ENCODE measurements around the gene ESYT3. TPM values are rescaled to one million over a fixed set of nuclear protein-coding genes. Genes with fewer than 3 reads are reported as not detected.
"Not testable (repeated sequence)": the region's sequence is repeated elsewhere in the genome, so short reads cannot be mapped to it uniquely, and the experiment has no call there.

Gene ESYT3
- total RNA-seq, 2 experiments from 2014 or later: not detected

- Histone ChIP-seq H4K20me1 (ENCODE audit: insufficient read depth, low read length) (no peaks in the 10 kb centered on the region), H3K27ac (ENCODE audit: low read depth, low read length, poor library complexity, severe bottlenecking) (no peak overlapping the region), H3K36me3 (ENCODE audit: insufficient read depth, low read length) (no peaks in the 10 kb centered on the region), H2AFZ (ENCODE audit: low read length) (no peak overlapping the region), H3K9me3 (ENCODE audit: low read length) (no peaks in the 10 kb centered on the region), H3K9me2 (ENCODE audit: insufficient read depth, low read length) (no peaks in the 10 kb centered on the region), H3K4me2 (ENCODE audit: low read length) (no peak overlapping the region), H3K4me1 (ENCODE audit: insufficient read depth, low read length, poor library complexity, severe bottlenecking) (peaks cover 4% of the 10 kb centered on the region), H3K4me3 (ENCODE audit: low read depth, low read length, poor library complexity, severe bottlenecking) (no peak overlapping the region), H3K79me2 (ENCODE audit: insufficient read depth, low read depth, low read length) (no peaks in the 10 kb centered on the region)
- intact Hi-C loops (cut with micrococcal nuclease; ENCODE audit: unreplicated experiment): loop anchor here (10.0 kb wide), 2 partner anchors 228 to 348 kb away; partner anchors contain the start of gene ARMC8
- TF ChIP-seq EZH2phosphoT487 (IDR thresholded peaks at IDR 0.05; ENCODE audit: borderline replicate concordance, low read depth, low read length) (no peak), CTCF (conservative IDR thresholded peaks at IDR 0.05; ENCODE audit: low read length) (no peak)
- no TSS peak for BruUV-seq (replicated peaks)
- DNase-seq (ENCODE audit: low spot score): no peak
- POLR2A ChIA-PET: interaction anchor here (0.5 to 0.6 kb wide), 2 partner anchors 34 to 438 kb away, joined by 3 read pairs; no protein-coding TSS in a partner anchor
- CTCF ChIA-PET (ENCODE audit: unreplicated experiment): interaction anchor here (0.5 kb wide), 1 partner anchor 520 kb away, joined by 3 read pairs; no protein-coding TSS in a partner anchor
Observed at GRCh38 chr3:138412821-138413551, 21.4 kb upstream of the ESYT3 start.

- DNase-seq (ENCODE audit: low spot score); H3K4me1 ChIP-seq (ENCODE audit: insufficient read depth, low read length, poor library complexity, severe bottlenecking); CTCF ChIA-PET (ENCODE audit: unreplicated experiment); H3K9me2 ChIP-seq (ENCODE audit: insufficient read depth, low read length); BruUV-seq (replicated peaks); H3K79me2 ChIP-seq (ENCODE audit: insufficient read depth, low read depth, low read length); H4K20me1 ChIP-seq (ENCODE audit: insufficient read depth, low read length); H3K4me2 ChIP-seq (ENCODE audit: low read length); H3K36me3 ChIP-seq (ENCODE audit: insufficient read depth, low read length); H3K4me3 ChIP-seq (ENCODE audit: low read depth, low read length, poor library complexity, severe bottlenecking); H3K27ac ChIP-seq (ENCODE audit: low read depth, low read length, poor library complexity, severe bottlenecking); H2AFZ ChIP-seq (ENCODE audit: low read length); H3K9me3 ChIP-seq (ENCODE audit: low read length): not testable (repeated sequence)
- intact Hi-C loops (cut with micrococcal nuclease; ENCODE audit: unreplicated experiment): loop anchor here (10.0 kb wide), 2 partner anchors 231 to 351 kb away; partner anchors contain the start of gene ARMC8
- POLR2A ChIA-PET: interaction anchor here (1.0 kb wide), 1 partner anchor 13 kb away, joined by 3 read pairs; no protein-coding TSS in a partner anchor
Observed at GRCh38 chr3:138416236-138416635, 18.2 kb upstream of the ESYT3 start.

GRCh38 chr3:138417559-138417982, 16.8 kb upstream of the ESYT3 start:
- CTCF ChIA-PET (ENCODE audit: unreplicated experiment): interaction anchor here (0.9 to 1.3 kb wide), 2 partner anchors 10 to 506 kb away, joined by 3 to 4 read pairs; no protein-coding TSS in a partner anchor
- Histone ChIP-seq H2AFZ (ENCODE audit: low read length) (no peak overlapping the region), H3K36me3 (ENCODE audit: insufficient read depth, low read length) (no peaks in the 10 kb centered on the region), H3K27ac (ENCODE audit: low read depth, low read length, poor library complexity, severe bottlenecking) (no peak overlapping the region), H3K4me3 (ENCODE audit: low read depth, low read length, poor library complexity, severe bottlenecking) (no peak overlapping the region), H3K9me2 (ENCODE audit: insufficient read depth, low read length) (no peaks in the 10 kb centered on the region), H3K4me1 (ENCODE audit: insufficient read depth, low read length, poor library complexity, severe bottlenecking) (no peaks in the 10 kb centered on the region), H4K20me1 (ENCODE audit: insufficient read depth, low read length) (no peaks in the 10 kb centered on the region), H3K9me3 (ENCODE audit: low read length) (no peaks in the 10 kb centered on the region), H3K4me2 (ENCODE audit: low read length) (no peak overlapping the region), H3K79me2 (ENCODE audit: insufficient read depth, low read depth, low read length) (no peaks in the 10 kb centered on the region)
- DNase-seq (ENCODE audit: low spot score): peak; percentile 68
- POLR2A ChIA-PET: interaction anchor here (1.1 kb wide), 2 partner anchors 9 to 309 kb away, joined by 3 read pairs; no protein-coding TSS in a partner anchor
- TF ChIP-seq CTCF (conservative IDR thresholded peaks at IDR 0.05; ENCODE audit: low read length): peak; percentile 92
- no peak for TF ChIP-seq EZH2phosphoT487 (IDR thresholded peaks at IDR 0.05; ENCODE audit: borderline replicate concordance, low read depth, low read length)
- no TSS peak for BruUV-seq (replicated peaks)
- intact Hi-C loops (cut with micrococcal nuclease; ENCODE audit: unreplicated experiment): loop anchor here (1.0 to 10.0 kb wide), 3 partner anchors 233 to 506 kb away; partner anchors contain the start of gene ARMC8

Measured in OCI-LY7 (cell line).